Liver (tissue), 9 donors: ENCODE measurements around the gene RASGRF1. TPM values are rescaled to one million over a fixed set of nuclear protein-coding genes. Genes with fewer than 3 reads are reported as not detected.
A peak's percentile ranks its signal among the peaks of the same experiment; 100 is the strongest.
"Not testable (repeated sequence)": the region's sequence is repeated elsewhere in the genome, so short reads cannot be mapped to it uniquely, and the experiment has no call there.

ENCODE experiments used
- DNase-seq: peaks from one replicate; pipeline ENCODE4 v3.0.0-alpha.2; 2017; ENCODE audit warnings: low spot score
- H3K27ac ChIP-seq, 2 donors: one replicate each; pipeline ENCODE4 v1.7.0; 2013; ENCODE audit warnings: inconsistent platforms in 2 of 2, low read length in 2 of 2, control low read depth in 1 of 2, low read depth in 1 of 2, mild to moderate bottlenecking in 1 of 2
- H3K27me3 ChIP-seq, 4 donors: one replicate each; pipeline versions ENCODE4 v1.6.1 to v1.7.0; 2013; ENCODE audit warnings: low read length in 3 of 4, inconsistent platforms in 1 of 4, mild to moderate bottlenecking in 1 of 4, moderate library complexity in 1 of 4; ENCODE audit not compliant: control insufficient read depth in 4 of 4, insufficient read depth in 4 of 4
- H3K36me3 ChIP-seq, 4 donors: one replicate each; pipeline versions ENCODE4 v1.6.1 to v1.7.0; 2013; ENCODE audit warnings: low read length in 3 of 4, mild to moderate bottlenecking in 3 of 4, low read depth in 1 of 4, moderate library complexity in 1 of 4; ENCODE audit not compliant: control insufficient read depth in 4 of 4, insufficient read depth in 3 of 4
- H3K4me1 ChIP-seq, 4 donors: one replicate each; pipeline versions ENCODE4 v1.6.1 to v1.7.0; 2013; ENCODE audit warnings: low read length in 3 of 4, mild to moderate bottlenecking in 3 of 4, moderate library complexity in 1 of 4; ENCODE audit not compliant: control insufficient read depth in 4 of 4, insufficient read depth in 4 of 4
- H3K4me3 ChIP-seq, 3 donors: one replicate each; pipeline versions ENCODE4 v1.6.1 to v1.7.0; 2013; ENCODE audit warnings: low read length in 3 of 3, control low read depth in 1 of 3, low read depth in 1 of 3, mild to moderate bottlenecking in 1 of 3
- H3K9ac ChIP-seq, 2 donors: one replicate each; pipeline ENCODE4 v1.7.0; 2013; ENCODE audit warnings: low read length in 2 of 2, mild to moderate bottlenecking in 2 of 2, moderate library complexity in 2 of 2, control low read depth in 1 of 2, low read depth in 1 of 2
- H3K9me3 ChIP-seq, 4 donors: one replicate each; pipeline versions ENCODE4 v1.6.1 to v1.7.0; 2013; ENCODE audit warnings: low read length in 3 of 4; ENCODE audit not compliant: control insufficient read depth in 4 of 4
- EGR1 ChIP-seq, 2 donors: IDR thresholded peaks; 2 replicates each; pipeline ENCODE4 v1.6.1; 2016 to 2018; ENCODE audit warnings: antibody characterized with exemption in 2 of 2, low read depth in 2 of 2
- FOXA1 ChIP-seq: IDR thresholded peaks from 2 replicates; pipeline ENCODE4 v1.6.1; 2016; ENCODE audit warnings: antibody characterized with exemption
- FOXA2 ChIP-seq: IDR thresholded peaks from 2 replicates; pipeline ENCODE4 v1.6.1; 2016; ENCODE audit warnings: antibody characterized with exemption
- HNF4G ChIP-seq: IDR thresholded peaks from 2 replicates; pipeline ENCODE4 v1.6.1; 2016; ENCODE audit warnings: antibody characterized with exemption
- JUND ChIP-seq, 2 donors: IDR thresholded peaks; 2 replicates each; pipeline ENCODE4 v1.6.1; 2016; ENCODE audit warnings: antibody characterized with exemption in 2 of 2
- NR2F2 ChIP-seq: IDR thresholded peaks from 2 replicates; pipeline ENCODE4 v1.6.1; 2016; ENCODE audit warnings: antibody characterized with exemption
- RAD21 ChIP-seq, 2 donors: IDR thresholded peaks; 2 replicates each; pipeline ENCODE4 v1.6.1; 2016; ENCODE audit warnings: antibody characterized with exemption in 2 of 2, mild to moderate bottlenecking in 2 of 2
- SP1 ChIP-seq: IDR thresholded peaks from 2 replicates; pipeline ENCODE4 v1.6.1; 2018; ENCODE audit warnings: antibody characterized with exemption, mild to moderate bottlenecking
- WGBS: extraction: QIAGEN DNeasy Blood & Tissue Kit; methylation state at CpG from one replicate; pipeline ENCODE4 v1.1.7; 2013; 5-methylcytosine and 5-hydroxymethylcytosine counted together
- polyA plus RNA-seq, 2 donors: library from polyadenylated mRNA; stranded (reverse) in 1 of 2; unstranded in 1 of 2; fragments of 200-250 nt in 1 of 2; fragments of >200 nt in 1 of 2; fragmentation: Nextera tagmentation in 1 of 2; extraction: Ambion mirVana in 1 of 2; gene quantifications; one replicate each; pipeline versions ENCODE4 v1.2.1 to v1.2.3, GENCODE V29; 2013 to 2015
- total RNA-seq, 2 donors: library from RNA; depleted of rRNA; stranded (reverse); fragments of >200 nt; gene quantifications; one replicate each; pipeline ENCODE4 v1.2.3, GENCODE V29; 2014
- TF ChIP-seq, protein P1 (sequence below): IDR thresholded peaks from 2 replicates; pipeline ENCODE4 v1.6.1; 2016; ENCODE audit warnings: antibody characterized with exemption, mild to moderate bottlenecking
- TF ChIP-seq, protein P2 (sequence below): IDR thresholded peaks from 2 replicates; pipeline ENCODE4 v1.6.1; 2016; ENCODE audit warnings: antibody characterized with exemption
- TF ChIP-seq, protein P3 (sequence below): IDR thresholded peaks from 2 replicates; pipeline ENCODE4 v1.6.1; 2016; ENCODE audit warnings: antibody characterized with exemption
- donor health status: healthy.
- donor health status: healthy.
- donor health status: healthy.
- donor health status: healthy.
- donor health status: healthy.

Gene RASGRF1
- total and polyA plus RNA-seq, 4 donors = 0.28 TPM; not detected in 3

DNA sequence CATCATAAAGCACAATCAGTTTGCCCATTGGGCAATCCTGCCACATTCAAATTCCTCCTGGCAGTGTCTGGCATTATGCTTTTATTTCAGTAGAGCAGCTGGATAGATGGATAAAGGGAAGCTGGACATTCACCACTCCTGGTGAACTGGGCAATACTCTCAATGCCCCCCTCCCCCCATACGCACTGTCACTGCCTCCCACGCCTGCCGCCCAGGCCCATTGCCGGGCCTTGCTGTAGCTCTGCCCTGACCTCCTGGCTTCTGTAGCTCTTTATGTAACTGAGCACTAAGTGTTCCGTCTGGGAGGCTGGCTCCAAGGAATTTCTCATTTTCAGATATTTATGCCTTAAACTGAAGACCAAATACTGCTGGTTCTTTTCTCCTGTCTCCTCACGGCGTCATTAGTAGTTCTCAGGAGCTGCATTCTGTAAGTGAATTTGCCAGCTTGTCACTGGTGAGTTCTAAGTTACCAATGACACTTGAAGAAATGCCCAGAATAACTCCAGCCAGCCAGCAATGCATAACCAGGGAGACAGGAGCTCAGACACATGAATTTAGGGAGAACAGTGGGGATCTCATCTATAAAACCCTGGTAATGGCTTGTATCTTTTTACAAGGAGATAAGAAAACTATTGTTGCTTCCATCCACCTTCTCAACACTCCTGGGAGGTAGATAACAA lies 25.5 kb upstream of the RASGRF1 start:
- peaks cover 0 to 3% (median 0%) of the 10 kb centered on the region in 4 donors for H3K9me3 ChIP-seq
- H3K27me3 ChIP-seq = peaks cover 0 to 6% (median 0%) of the 10 kb centered on the region in 4 donors
- WGBS = 75% methylated on average over 7 of the region's 7 CpGs
- H3K27ac ChIP-seq = no peak overlapping the region
- no peaks in the 10 kb centered on the region for H3K36me3 ChIP-seq
- no peak overlapping the region for H3K9ac ChIP-seq
- TF ChIP-seq NR2F2 (peak; percentile 23), RAD21 (IDR thresholded peaks at IDR 0.05) (no peak)
- no peak for DNase-seq
- no peak overlapping the region for H3K4me3 ChIP-seq
- no peaks in the 10 kb centered on the region for H3K4me1 ChIP-seq

DNA sequence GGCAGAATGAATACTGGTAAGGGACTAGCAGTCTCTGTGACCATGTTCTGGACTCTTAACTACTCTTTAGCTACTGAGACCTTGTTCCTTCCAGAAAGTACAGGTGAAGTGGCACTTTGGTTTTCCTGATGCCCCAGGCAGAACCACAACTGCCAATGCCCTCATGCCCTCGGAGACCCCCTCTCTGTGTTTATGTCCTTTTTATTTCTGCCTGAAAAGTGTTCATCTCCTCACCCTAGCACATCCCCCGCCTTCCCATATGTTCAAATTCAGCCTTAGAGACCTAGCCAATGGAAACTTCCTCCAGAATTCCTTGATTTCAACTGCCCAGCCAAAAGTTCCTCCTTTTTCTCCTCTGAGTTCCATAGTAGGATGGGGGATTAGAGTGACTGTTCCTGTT lies 23.3 kb upstream of the RASGRF1 start:
- Histone ChIP-seq H3K4me3 (no peak overlapping the region), H3K36me3 (no peaks in the 10 kb centered on the region), H3K27me3 (peaks cover 0 to 6% (median 0%) of the 10 kb centered on the region in 4 donors), H3K27ac (no peak overlapping the region), H3K4me1 (no peaks in the 10 kb centered on the region), H3K9me3 (peaks cover 0 to 3% (median 0%) of the 10 kb centered on the region in 4 donors), H3K9ac (no peak overlapping the region)
- WGBS = 78% methylated on average over 2 of the region's 2 CpGs
- DNase-seq = no peak
- TF ChIP-seq, protein P1, sequence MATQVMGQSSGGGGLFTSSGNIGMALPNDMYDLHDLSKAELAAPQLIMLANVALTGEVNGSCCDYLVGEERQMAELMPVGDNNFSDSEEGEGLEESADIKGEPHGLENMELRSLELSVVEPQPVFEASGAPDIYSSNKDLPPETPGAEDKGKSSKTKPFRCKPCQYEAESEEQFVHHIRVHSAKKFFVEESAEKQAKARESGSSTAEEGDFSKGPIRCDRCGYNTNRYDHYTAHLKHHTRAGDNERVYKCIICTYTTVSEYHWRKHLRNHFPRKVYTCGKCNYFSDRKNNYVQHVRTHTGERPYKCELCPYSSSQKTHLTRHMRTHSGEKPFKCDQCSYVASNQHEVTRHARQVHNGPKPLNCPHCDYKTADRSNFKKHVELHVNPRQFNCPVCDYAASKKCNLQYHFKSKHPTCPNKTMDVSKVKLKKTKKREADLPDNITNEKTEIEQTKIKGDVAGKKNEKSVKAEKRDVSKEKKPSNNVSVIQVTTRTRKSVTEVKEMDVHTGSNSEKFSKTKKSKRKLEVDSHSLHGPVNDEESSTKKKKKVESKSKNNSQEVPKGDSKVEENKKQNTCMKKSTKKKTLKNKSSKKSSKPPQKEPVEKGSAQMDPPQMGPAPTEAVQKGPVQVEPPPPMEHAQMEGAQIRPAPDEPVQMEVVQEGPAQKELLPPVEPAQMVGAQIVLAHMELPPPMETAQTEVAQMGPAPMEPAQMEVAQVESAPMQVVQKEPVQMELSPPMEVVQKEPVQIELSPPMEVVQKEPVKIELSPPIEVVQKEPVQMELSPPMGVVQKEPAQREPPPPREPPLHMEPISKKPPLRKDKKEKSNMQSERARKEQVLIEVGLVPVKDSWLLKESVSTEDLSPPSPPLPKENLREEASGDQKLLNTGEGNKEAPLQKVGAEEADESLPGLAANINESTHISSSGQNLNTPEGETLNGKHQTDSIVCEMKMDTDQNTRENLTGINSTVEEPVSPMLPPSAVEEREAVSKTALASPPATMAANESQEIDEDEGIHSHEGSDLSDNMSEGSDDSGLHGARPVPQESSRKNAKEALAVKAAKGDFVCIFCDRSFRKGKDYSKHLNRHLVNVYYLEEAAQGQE = no peak
- TF ChIP-seq JUND (IDR thresholded peaks at IDR 0.05) (no peak), FOXA1 (no peak), FOXA2 (no peak), HNF4G (no peak), EGR1 (IDR thresholded peaks at IDR 0.05; ENCODE audit: low read depth in 2 of 2) (no peak), SP1 (no peak), RAD21 (IDR thresholded peaks at IDR 0.05) (no peak)
- TF ChIP-seq, protein P2, sequence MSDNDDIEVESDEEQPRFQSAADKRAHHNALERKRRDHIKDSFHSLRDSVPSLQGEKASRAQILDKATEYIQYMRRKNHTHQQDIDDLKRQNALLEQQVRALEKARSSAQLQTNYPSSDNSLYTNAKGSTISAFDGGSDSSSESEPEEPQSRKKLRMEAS = no peak

DNA sequence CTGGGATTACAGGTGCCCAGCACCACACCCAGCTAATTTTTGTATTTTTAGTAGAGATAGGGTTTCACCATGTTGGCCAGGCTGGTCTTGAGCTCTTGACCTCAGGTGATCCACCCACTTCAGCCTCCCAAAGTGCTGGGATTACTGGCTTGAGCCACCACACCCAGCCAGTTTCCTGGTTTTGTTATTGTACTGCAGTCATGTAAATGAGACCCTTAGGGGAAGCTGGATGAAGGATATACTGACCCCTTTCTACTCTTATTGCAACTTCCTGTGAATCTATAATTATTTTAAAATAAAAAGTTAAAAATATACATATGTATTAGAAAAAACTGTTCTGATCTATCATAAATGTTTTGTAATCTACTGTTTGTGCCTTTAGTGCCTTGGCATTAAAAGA lies 20.8 kb upstream of the RASGRF1 start:
- not testable (repeated sequence) for DNase-seq, H3K36me3 ChIP-seq, H3K9me3 ChIP-seq

DNA sequence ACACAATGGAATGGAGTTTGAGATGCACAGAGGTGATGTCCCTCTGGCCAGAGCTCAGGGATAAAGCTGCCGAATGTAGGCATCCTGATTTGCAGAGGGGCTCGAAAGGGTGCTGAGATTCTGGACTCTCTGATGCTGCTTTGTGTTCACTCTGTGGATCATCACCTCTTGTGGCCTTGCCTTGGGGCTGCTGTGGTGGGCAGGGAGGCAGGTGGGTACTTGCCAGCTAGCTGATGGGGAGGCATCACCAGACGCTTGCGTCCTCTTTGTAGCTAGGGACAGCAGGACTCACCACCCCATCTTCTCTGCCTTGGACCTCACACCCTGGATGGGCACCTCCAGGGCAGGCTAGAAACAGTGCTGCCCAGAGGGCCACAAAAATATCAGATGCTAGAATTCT lies 14.6 kb upstream of the RASGRF1 start:
- Histone ChIP-seq H3K4me3 (no peak overlapping the region), H3K9me3 (no peaks in the 10 kb centered on the region), H3K36me3 (no peaks in the 10 kb centered on the region), H3K27me3 (peaks cover 0 to 11% (median 4%) of the 10 kb centered on the region in 4 donors), H3K4me1 (no peaks in the 10 kb centered on the region), H3K9ac (no peak overlapping the region), H3K27ac (no peak overlapping the region)
- TF ChIP-seq, protein P3, sequence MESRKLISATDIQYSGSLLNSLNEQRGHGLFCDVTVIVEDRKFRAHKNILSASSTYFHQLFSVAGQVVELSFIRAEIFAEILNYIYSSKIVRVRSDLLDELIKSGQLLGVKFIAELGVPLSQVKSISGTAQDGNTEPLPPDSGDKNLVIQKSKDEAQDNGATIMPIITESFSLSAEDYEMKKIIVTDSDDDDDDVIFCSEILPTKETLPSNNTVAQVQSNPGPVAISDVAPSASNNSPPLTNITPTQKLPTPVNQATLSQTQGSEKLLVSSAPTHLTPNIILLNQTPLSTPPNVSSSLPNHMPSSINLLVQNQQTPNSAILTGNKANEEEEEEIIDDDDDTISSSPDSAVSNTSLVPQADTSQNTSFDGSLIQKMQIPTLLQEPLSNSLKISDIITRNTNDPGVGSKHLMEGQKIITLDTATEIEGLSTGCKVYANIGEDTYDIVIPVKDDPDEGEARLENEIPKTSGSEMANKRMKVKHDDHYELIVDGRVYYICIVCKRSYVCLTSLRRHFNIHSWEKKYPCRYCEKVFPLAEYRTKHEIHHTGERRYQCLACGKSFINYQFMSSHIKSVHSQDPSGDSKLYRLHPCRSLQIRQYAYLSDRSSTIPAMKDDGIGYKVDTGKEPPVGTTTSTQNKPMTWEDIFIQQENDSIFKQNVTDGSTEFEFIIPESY = no peak
- TF ChIP-seq SP1 = no peak
- TF ChIP-seq NR2F2 = no peak
- TF ChIP-seq FOXA2 = no peak
- no peak for TF ChIP-seq EGR1 (IDR thresholded peaks at IDR 0.05; ENCODE audit: low read depth in 2 of 2)
- no peak for TF ChIP-seq HNF4G
- DNase-seq = peak; percentile 25
- 90% methylated on average over 4 of the region's 4 CpGs for WGBS

More for the DNA sequence above, 20.8 kb upstream of the RASGRF1 start:
- not testable (repeated sequence) for H3K4me3 ChIP-seq, H3K4me1 ChIP-seq, H3K27me3 ChIP-seq, H3K27ac ChIP-seq, H3K9ac ChIP-seq
